Measurements from ENCODE around the gene FAU.
"Not testable (repeated sequence)": the region's sequence is repeated elsewhere in the genome, so short reads cannot be mapped to it uniquely, and the experiment has no call there.

FAU gene

GRCh38 chr11:65119670-65119995 lies 2.3 kb downstream of the FAU start:
- DNase-seq, result no peak

GRCh38 chr11:65118891-65119669 lies 2.9 kb downstream of the FAU start:
- not testable (repeated sequence) for DNase-seq

GRCh38 chr11:65118097-65118837 lies 3.7 kb downstream of the FAU start:
- DNase-seq, result no peak

- peak; percentile 100 for DNase-seq
These were observed 4.5 kb downstream of the FAU start, which contains the start of gene ZNHIT2 for GRCh38 chr11:65117206-65118096. ZNHIT2 (minus strand) TSS chr11:65117701; CDS start chr11:65117653, 48 bp downstream.

GRCh38 chr11:65116370-65117205 lies 5.3 kb downstream of the FAU start:
- peak; percentile 63 for DNase-seq

- DNase-seq, result no peak
These were observed 6.4 kb downstream of the FAU start for GRCh38 chr11:65115361-65116082.

GRCh38 chr11:65114538-65115171 lies 7.3 kb downstream of the FAU start:
- DNase-seq, result no peak

- no peak for DNase-seq
These were observed 8.1 kb downstream of the FAU start for GRCh38 chr11:65113839-65114238.

- no peak for DNase-seq
These were observed 8.6 kb downstream of the FAU start for GRCh38 chr11:65113361-65113756.

- DNase-seq, result peak; percentile 63
These were observed 9.2 kb downstream of the FAU start for GRCh38 chr11:65112546-65113360.

- peak; percentile 98 for DNase-seq
These were observed 10.0 kb downstream of the FAU start, which contains the start of gene TM7SF2 for GRCh38 chr11:65111744-65112545. TM7SF2 (plus strand) TSS chr11:65111872; CDS start chr11:65112016, 144 bp downstream.

- no peak for DNase-seq
These were observed 10.7 kb downstream of the FAU start for GRCh38 chr11:65111159-65111743.

- peak; percentile 72 for DNase-seq
These were observed 11.5 kb downstream of the FAU start for GRCh38 chr11:65110354-65110861.

- DNase-seq, result no peak
These were observed 12.4 kb downstream of the FAU start for GRCh38 chr11:65109231-65110198.

- DNase-seq, result no peak
These were observed 13.3 kb downstream of the FAU start for GRCh38 chr11:65108469-65109123.

- no peak for DNase-seq
These were observed 14.0 kb downstream of the FAU start for GRCh38 chr11:65107751-65108468.
